Neural crest cell (in vitro differentiated cells): ENCODE data around the gene PCK2. TPM values are rescaled to one million over a fixed set of nuclear protein-coding genes. Genes with fewer than 3 reads are reported as not detected.

ENCODE experiments used
- DNase-seq: peaks from one replicate; pipeline ENCODE4 v3.0.0; 2021; ENCODE audit warnings: low read depth, mixed read lengths, low spot score
- H3K27ac Mint-ChIP-seq: one replicate; pipeline ENCODE4 v1.8.0; 2021; ENCODE audit warnings: mild to moderate bottlenecking, mixed read lengths; ENCODE audit not compliant: unreplicated experiment
- H3K27me3 Mint-ChIP-seq: 2 replicates; pipeline ENCODE4 v1.8.0; 2021; ENCODE audit warnings: low read depth, mild to moderate bottlenecking, mixed read lengths
- H3K36me3 Mint-ChIP-seq: 2 replicates; pipeline ENCODE4 v1.8.0; 2021; ENCODE audit warnings: low read depth, mild to moderate bottlenecking, mixed read lengths
- H3K4me1 Mint-ChIP-seq: 2 replicates; pipeline ENCODE4 v1.8.0; 2021; ENCODE audit warnings: mixed read lengths
- H3K4me3 Mint-ChIP-seq: one replicate; pipeline ENCODE4 v1.8.0; 2021; ENCODE audit warnings: mild to moderate bottlenecking, mixed read lengths
- H3K9me3 Mint-ChIP-seq: 2 replicates; pipeline ENCODE4 v1.8.0; 2021; ENCODE audit warnings: mixed read lengths
- CTCF ChIP-seq: fragments of 200-600 bp; sonication (generic); conservative IDR thresholded peaks from 2 replicates; pipeline ENCODE4 v1.5.0; 2021; ENCODE audit warnings: antibody characterized with exemption, mild to moderate bottlenecking
- total RNA-seq: library from RNA; stranded (reverse); gene quantifications from 2 replicates; pipeline ENCODE4 v1.2.1, GENCODE V29; 2021

Gene PCK2
- total RNA-seq, 1 donor from 2014 or later: 26.7 TPM

- Mint-ChIP-seq H3K4me3 (peak overlapping the region; percentile 99), H3K36me3 (no peaks in the 10 kb centered on the region), H3K27ac (peak overlapping the region; percentile 99), H3K4me1 (peaks cover 33% of the 10 kb centered on the region), H3K27me3 (no peaks in the 10 kb centered on the region), H3K9me3 (no peaks in the 10 kb centered on the region)
- no peak for TF ChIP-seq CTCF
- DNase-seq: no peak
Measured at GRCh38 chr14:24113379-24113800, 19.3 kb downstream of the PCK2 start.

GRCh38 chr14:24113801-24114531 lies 19.9 kb downstream of the PCK2 start:
- H3K4me3 Mint-ChIP-seq: peak overlapping the region; percentile 99
- peaks cover 27% of the 10 kb centered on the region for H3K4me1 Mint-ChIP-seq
- DNase-seq: peak; percentile 63
- H3K27ac Mint-ChIP-seq: peak overlapping the region; percentile 99
- no peaks in the 10 kb centered on the region for H3K9me3 Mint-ChIP-seq
- H3K36me3 Mint-ChIP-seq: peaks cover 2% of the 10 kb centered on the region
- no peaks in the 10 kb centered on the region for H3K27me3 Mint-ChIP-seq
- TF ChIP-seq CTCF: no peak

GRCh38 chr14:24114532-24115421 lies 20.7 kb downstream of the PCK2 start, which contains the start of the genes DCAF11 and NRL:
Gene DCAF11 (plus strand): TSS chr14:24114777. CDS start chr14:24115595, 818 bp downstream.
Gene NRL (minus strand): TSS chr14:24114949. CDS start chr14:24082848, 32,101 bp downstream.
- no peak for TF ChIP-seq CTCF
- Mint-ChIP-seq H3K9me3 (no peaks in the 10 kb centered on the region), H3K4me3 (peak within 1 kb of the TSS; percentile 99), H3K27me3 (no peaks in the 10 kb centered on the region), H3K27ac (peak within 1 kb of the TSS; percentile 99), H3K4me1 (peaks cover 26% of the 10 kb centered on the region), H3K36me3 (peaks cover 2% of the 10 kb centered on the region)
- DNase-seq: peak; percentile 97

GRCh38 chr14:24115422-24116127 lies 21.5 kb downstream of the PCK2 start:
- no peak for TF ChIP-seq CTCF
- no peaks in the 10 kb centered on the region for H3K27me3 Mint-ChIP-seq
- peaks cover 26% of the 10 kb centered on the region for H3K4me1 Mint-ChIP-seq
- no peak for DNase-seq
- H3K27ac Mint-ChIP-seq: peak overlapping the region; percentile 99
- no peaks in the 10 kb centered on the region for H3K9me3 Mint-ChIP-seq
- H3K4me3 Mint-ChIP-seq: peak overlapping the region; percentile 99
- H3K36me3 Mint-ChIP-seq: peaks cover 2% of the 10 kb centered on the region
